Trophoblast cell (in vitro differentiated cells and primary cell): ENCODE results near the gene AICDA.

ENCODE experiments used
- DNase-seq, 2 donors: peaks; one replicate each; pipeline ENCODE4 v3.0.0-alpha.2; 2016
- H2AFZ ChIP-seq: 2 replicates; pipeline ENCODE4 v1.6.1; 2013; ENCODE audit warnings: low read length, moderate library complexity, mild to moderate bottlenecking; ENCODE audit not compliant: insufficient read depth, poor library complexity
- H2AK5ac ChIP-seq: 2 replicates; pipeline ENCODE4 v1.6.1; 2013; ENCODE audit warnings: mild to moderate bottlenecking, low read length
- H2BK120ac ChIP-seq: 2 replicates; pipeline ENCODE4 v1.6.1; 2013; ENCODE audit warnings: low read length, mild to moderate bottlenecking, moderate library complexity; ENCODE audit not compliant: insufficient read depth, poor library complexity
- H2BK12ac ChIP-seq: 2 replicates; pipeline ENCODE4 v1.6.1; 2013; ENCODE audit warnings: mild to moderate bottlenecking, low read length, moderate library complexity
- H2BK5ac ChIP-seq: 2 replicates; pipeline ENCODE4 v1.6.1; 2013; ENCODE audit warnings: low read length, low read depth, moderate library complexity, mild to moderate bottlenecking; ENCODE audit not compliant: poor library complexity
- H3K14ac ChIP-seq: 2 replicates; pipeline ENCODE4 v1.6.1; 2013; ENCODE audit warnings: mild to moderate bottlenecking, low read length
- H3K18ac ChIP-seq: 2 replicates; pipeline ENCODE4 v1.6.1; 2013; ENCODE audit warnings: mild to moderate bottlenecking, low read length
- H3K23ac ChIP-seq: 2 replicates; pipeline ENCODE4 v1.6.1; 2013; ENCODE audit warnings: low read length
- H3K27ac ChIP-seq: 2 replicates; pipeline ENCODE4 v1.5.1; 2013; ENCODE audit warnings: low read depth, mild to moderate bottlenecking, inconsistent platforms, low read length, moderate library complexity
- H3K27me3 ChIP-seq: 2 replicates; pipeline ENCODE4 v1.6.1; 2013; ENCODE audit warnings: inconsistent platforms, mild to moderate bottlenecking, low read length, moderate library complexity; ENCODE audit not compliant: insufficient read depth
- H3K36me3 ChIP-seq, 2 experiments: 1 replicate in 1 of 2; 2 replicates in 1 of 2; pipeline ENCODE4 v1.6.1; 2013; ENCODE audit warnings: low read length in 2 of 2, mild to moderate bottlenecking in 2 of 2, moderate library complexity in 1 of 2; ENCODE audit not compliant: insufficient read depth in 2 of 2, control insufficient read depth in 1 of 2
- H3K4ac ChIP-seq: 2 replicates; pipeline ENCODE4 v1.6.1; 2013; ENCODE audit warnings: low read depth, mild to moderate bottlenecking, low read length, moderate library complexity
- H3K4me1 ChIP-seq, 2 experiments: 1 replicate in 1 of 2; 2 replicates in 1 of 2; pipeline ENCODE4 v1.6.1; 2013; ENCODE audit warnings: low read length in 2 of 2, mild to moderate bottlenecking in 2 of 2, moderate library complexity in 1 of 2; ENCODE audit not compliant: insufficient read depth in 2 of 2, control insufficient read depth in 1 of 2
- H3K4me2 ChIP-seq: 2 replicates; pipeline ENCODE4 v1.6.1; 2013; ENCODE audit warnings: inconsistent platforms, mild to moderate bottlenecking, low read length, moderate library complexity
- H3K4me3 ChIP-seq: 2 replicates; pipeline ENCODE4 v1.5.1; 2013; ENCODE audit warnings: mild to moderate bottlenecking, low read depth, low read length, inconsistent platforms
- H3K79me1 ChIP-seq: one replicate; pipeline ENCODE4 v1.6.1; 2013; ENCODE audit warnings: low read length
- H3K79me2 ChIP-seq: 2 replicates; pipeline ENCODE4 v1.6.1; 2013; ENCODE audit warnings: low read length, mild to moderate bottlenecking; ENCODE audit not compliant: control insufficient read depth, insufficient read depth, poor library complexity
- H3K9ac ChIP-seq: 2 replicates; pipeline ENCODE4 v1.6.1; 2013; ENCODE audit warnings: mild to moderate bottlenecking, low read length
- H3K9me3 ChIP-seq: 2 replicates; pipeline ENCODE4 v1.6.1; 2013; ENCODE audit warnings: low read depth, mild to moderate bottlenecking, control low read depth, inconsistent platforms, low read length; ENCODE audit not compliant: insufficient read depth
- H4K12ac ChIP-seq: 2 replicates; pipeline ENCODE4 v1.6.1; 2013; ENCODE audit warnings: low read depth, mild to moderate bottlenecking, low read length, moderate library complexity
- H4K8ac ChIP-seq: 2 replicates; pipeline ENCODE4 v1.6.1; 2013; ENCODE audit warnings: low read depth, mild to moderate bottlenecking, low read length, moderate library complexity
- H4K91ac ChIP-seq: one replicate; pipeline ENCODE4 v1.6.1; 2013; ENCODE audit warnings: low read depth, mild to moderate bottlenecking, low read length, moderate library complexity
- WGBS: extraction: QIAGEN DNeasy Blood & Tissue Kit; methylation state at CpG from one replicate; pipeline ENCODE4 v1.1.7; 2013; ENCODE audit warnings: missing lambda C conversion rate; ENCODE audit not compliant: insufficient read length, insufficient coverage; ENCODE audit errors: extremely low coverage; 5-methylcytosine and 5-hydroxymethylcytosine counted together

The AICDA gene

GRCh38 chr12:8596561-8596960 is 16.1 kb downstream of the AICDA start:
- H3K23ac ChIP-seq, result no peak overlapping the region
- no peak overlapping the region for H4K12ac ChIP-seq
- no peaks in the 10 kb centered on the region for H3K4me1 ChIP-seq
- H3K79me1 ChIP-seq, result no peaks in the 10 kb centered on the region
- H3K27me3 ChIP-seq, result no peaks in the 10 kb centered on the region
- H3K36me3 ChIP-seq, result no peaks in the 10 kb centered on the region
- H4K8ac ChIP-seq, result no peak overlapping the region
- no peak overlapping the region for H3K18ac ChIP-seq
- no peak overlapping the region for H2AFZ ChIP-seq
- H3K9me3 ChIP-seq, result no peaks in the 10 kb centered on the region
- H3K4me2 ChIP-seq, result no peak overlapping the region
- no peak overlapping the region for H2AK5ac ChIP-seq
- H4K91ac ChIP-seq, result no peak overlapping the region
- H3K79me2 ChIP-seq, result no peaks in the 10 kb centered on the region
- no peak overlapping the region for H2BK120ac ChIP-seq
- H3K4ac ChIP-seq, result no peak overlapping the region
- WGBS, result no CpG with 5 or more reads among the region's 3 CpGs
- H3K4me3 ChIP-seq, result no peak overlapping the region
- no peak overlapping the region for H3K14ac ChIP-seq
- H3K27ac ChIP-seq, result no peak overlapping the region
- H2BK5ac ChIP-seq, result no peak overlapping the region
- no peak overlapping the region for H2BK12ac ChIP-seq
- no peak for DNase-seq
- H3K9ac ChIP-seq, result no peak overlapping the region

- no peaks in the 10 kb centered on the region for H3K36me3 ChIP-seq
- no peak overlapping the region for H2BK120ac ChIP-seq
- H3K4me2 ChIP-seq, result peak overlapping the region; percentile 44
- no peak overlapping the region for H4K91ac ChIP-seq
- no peak overlapping the region for H3K14ac ChIP-seq
- no peak overlapping the region for H4K12ac ChIP-seq
- no peak overlapping the region for H3K4ac ChIP-seq
- H3K4me3 ChIP-seq, result no peak overlapping the region
- H4K8ac ChIP-seq, result no peak overlapping the region
- H3K4me1 ChIP-seq, result peaks cover 0 to 2% of the 10 kb centered on the region in 2 experiments
- H3K79me1 ChIP-seq, result no peaks in the 10 kb centered on the region
- no peak overlapping the region for H2AK5ac ChIP-seq
- H2BK12ac ChIP-seq, result no peak overlapping the region
- no peak overlapping the region for H3K23ac ChIP-seq
- H3K27me3 ChIP-seq, result no peaks in the 10 kb centered on the region
- no peak overlapping the region for H3K9ac ChIP-seq
- no peak overlapping the region for H3K27ac ChIP-seq
- H2AFZ ChIP-seq, result no peak overlapping the region
- H2BK5ac ChIP-seq, result no peak overlapping the region
- H3K18ac ChIP-seq, result no peak overlapping the region
- peak; percentile 70 to 77 for DNase-seq
- H3K9me3 ChIP-seq, result no peaks in the 10 kb centered on the region
- WGBS, result no CpG with 5 or more reads among the region's 8 CpGs
- H3K79me2 ChIP-seq, result no peaks in the 10 kb centered on the region
Measured at GRCh38 chr12:8594072-8594471, 18.6 kb downstream of the AICDA start.

GRCh38 chr12:8593246-8593645 is 19.4 kb downstream of the AICDA start:
- Histone ChIP-seq H3K27ac (no peak overlapping the region), H2BK12ac (no peak overlapping the region), H4K91ac (no peak overlapping the region), H3K4me3 (no peak overlapping the region), H2AK5ac (no peak overlapping the region), H4K8ac (no peak overlapping the region), H2BK5ac (no peak overlapping the region), H2AFZ (no peak overlapping the region), H3K9ac (no peak overlapping the region), H3K9me3 (no peaks in the 10 kb centered on the region), H3K36me3 (no peaks in the 10 kb centered on the region), H3K79me1 (no peaks in the 10 kb centered on the region), H3K14ac (no peak overlapping the region), H3K79me2 (no peaks in the 10 kb centered on the region), H3K27me3 (no peaks in the 10 kb centered on the region), H4K12ac (no peak overlapping the region), H3K4ac (no peak overlapping the region), H3K23ac (no peak overlapping the region), H3K18ac (no peak overlapping the region), H2BK120ac (no peak overlapping the region), H3K4me2 (no peak overlapping the region), H3K4me1 (peaks cover 0 to 2% of the 10 kb centered on the region in 2 experiments)
- no peak for DNase-seq
- no CpG with 5 or more reads among the region's 2 CpGs for WGBS

- Histone ChIP-seq H3K27me3 (no peaks in the 10 kb centered on the region), H3K79me1 (no peaks in the 10 kb centered on the region), H2BK12ac (no peak overlapping the region), H2BK120ac (no peak overlapping the region), H3K36me3 (no peaks in the 10 kb centered on the region), H3K4ac (no peak overlapping the region), H4K12ac (no peak overlapping the region), H3K9ac (no peak overlapping the region), H3K27ac (no peak overlapping the region), H3K79me2 (no peaks in the 10 kb centered on the region), H2BK5ac (no peak overlapping the region), H4K8ac (peak overlapping the region; percentile 78), H3K14ac (no peak overlapping the region), H2AK5ac (no peak overlapping the region), H3K23ac (no peak overlapping the region), H3K4me1 (peaks cover 0 to 2% of the 10 kb centered on the region in 2 experiments), H4K91ac (no peak overlapping the region), H3K18ac (no peak overlapping the region), H3K9me3 (no peaks in the 10 kb centered on the region), H2AFZ (peak overlapping the region; percentile 17), H3K4me3 (no peak overlapping the region), H3K4me2 (peak overlapping the region; percentile 18)
- DNase-seq, result peak; percentile 16 to 60
- WGBS, result no CpG with 5 or more reads among the region's 10 CpGs
Measured at GRCh38 chr12:8590842-8591545, 21.7 kb downstream of the AICDA start.
